ENCODE measurements around the gene SNX7. TPM values are rescaled to one million over a fixed set of nuclear protein-coding genes. Genes with fewer than 3 reads are reported as not detected.
A peak's percentile ranks its signal among the peaks of the same experiment; 100 is the strongest.

SNX7 gene, protein sequence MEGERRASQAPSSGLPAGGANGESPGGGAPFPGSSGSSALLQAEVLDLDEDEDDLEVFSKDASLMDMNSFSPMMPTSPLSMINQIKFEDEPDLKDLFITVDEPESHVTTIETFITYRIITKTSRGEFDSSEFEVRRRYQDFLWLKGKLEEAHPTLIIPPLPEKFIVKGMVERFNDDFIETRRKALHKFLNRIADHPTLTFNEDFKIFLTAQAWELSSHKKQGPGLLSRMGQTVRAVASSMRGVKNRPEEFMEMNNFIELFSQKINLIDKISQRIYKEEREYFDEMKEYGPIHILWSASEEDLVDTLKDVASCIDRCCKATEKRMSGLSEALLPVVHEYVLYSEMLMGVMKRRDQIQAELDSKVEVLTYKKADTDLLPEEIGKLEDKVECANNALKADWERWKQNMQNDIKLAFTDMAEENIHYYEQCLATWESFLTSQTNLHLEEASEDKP
- total RNA-seq (2014; rRNA removed; shearing (Covaris generic)), result 19.9 and 20.9 TPM in 2 replicates
- 12.4 and 14.3 TPM in 2 replicates for polyA plus RNA-seq (2015; cell fraction: cytosol; rRNA removed)
- polyA plus RNA-seq (2015; cell fraction: nucleus; rRNA removed), result 3.6 and 3.8 TPM in 2 replicates

DNA sequence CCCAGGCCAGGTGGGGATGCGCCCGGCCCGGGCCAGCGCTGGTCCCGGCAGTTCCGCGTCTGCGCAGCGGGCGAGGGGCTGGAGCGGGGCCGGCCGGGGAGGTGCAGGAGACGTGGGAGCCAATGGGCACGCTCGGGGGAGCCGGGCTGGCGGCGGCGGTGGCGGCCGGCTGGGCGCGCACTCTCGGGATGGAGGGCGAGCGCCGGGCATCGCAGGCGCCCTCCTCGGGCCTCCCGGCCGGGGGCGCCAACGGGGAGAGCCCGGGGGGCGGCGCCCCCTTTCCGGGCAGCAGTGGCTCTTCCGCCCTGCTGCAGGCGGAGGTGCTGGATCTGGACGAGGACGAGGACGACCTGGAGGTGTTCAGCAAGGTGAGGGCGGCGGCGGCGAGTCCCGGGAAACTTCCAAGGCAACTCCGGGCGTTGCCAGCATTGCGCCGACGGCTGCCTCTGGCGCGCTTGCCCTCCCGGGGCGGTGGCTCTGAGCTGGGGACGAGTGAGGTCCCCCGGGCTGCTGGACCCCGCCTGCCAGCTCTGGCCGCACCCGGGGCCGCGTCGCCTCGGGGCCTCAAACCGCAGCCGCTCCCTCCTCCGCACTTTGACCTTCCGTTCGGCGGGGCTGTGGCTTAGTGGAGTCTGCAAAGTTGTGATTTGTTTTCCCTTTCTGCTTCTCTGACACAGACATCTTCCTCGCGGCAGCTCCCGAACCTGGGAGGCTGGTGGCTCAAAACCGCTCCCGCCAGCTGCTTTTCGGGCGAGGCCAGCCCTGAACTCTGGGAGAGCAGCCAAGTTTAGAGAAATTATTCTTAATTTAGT lies at the start of gene SNX7:
Gene SNX7 (plus strand): TSS at position 178 of the 812 bp plus-strand sequence. CDS start 11 bp downstream, at position 189.
- in situ Hi-C loops (cut with HindIII; ENCODE audit: low pct_unique_long_range_greater_than_20kb, low sequenced_read_pairs), result no loop called here
- peak; percentile 75 for DNase-seq (ENCODE audit: low read depth, low spot score)

DNA sequence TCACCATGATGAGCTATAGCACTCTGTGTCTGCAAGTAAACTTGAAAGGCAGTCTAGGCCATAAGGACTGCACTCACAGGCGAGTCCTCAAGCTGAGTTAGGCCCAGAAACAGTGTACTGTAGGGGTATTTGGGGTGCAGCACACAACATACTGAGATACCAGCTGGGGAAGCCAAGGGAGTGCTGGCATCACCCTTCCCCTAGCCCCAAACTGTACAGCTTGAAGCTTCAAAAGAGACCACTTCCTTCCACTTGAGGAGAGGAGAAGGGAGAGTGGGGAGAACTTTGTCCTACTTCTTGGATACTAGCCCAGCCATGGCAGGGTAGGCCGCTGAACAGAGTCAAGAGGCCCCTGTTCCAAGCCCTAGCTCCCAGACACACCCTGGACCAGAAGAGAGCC lies 24.2 kb upstream of the SNX7 start:
- in situ Hi-C loops (cut with HindIII; ENCODE audit: low pct_unique_long_range_greater_than_20kb, low sequenced_read_pairs), result no loop called here
- no peak for DNase-seq (ENCODE audit: low read depth, low spot score)

DNA sequence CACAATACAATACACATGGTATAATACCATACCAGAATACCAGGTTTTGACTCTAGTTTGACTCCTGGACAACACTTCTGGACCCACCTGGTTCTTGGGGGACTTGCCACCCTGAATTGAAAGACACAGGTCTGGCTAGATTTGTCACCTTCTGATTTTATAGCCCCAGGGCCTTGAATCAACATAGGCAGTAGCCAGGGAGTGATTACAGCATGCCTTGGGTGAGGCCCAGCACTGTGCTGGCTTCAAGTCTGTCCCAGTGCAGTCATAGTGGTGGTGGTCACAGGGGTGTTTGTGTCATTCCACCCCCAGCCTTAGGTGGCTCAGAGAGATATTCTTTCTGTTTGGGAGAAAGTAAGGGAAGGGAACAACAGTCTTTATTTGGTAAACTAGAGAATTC lies 23.3 kb upstream of the SNX7 start:
- DNase-seq (ENCODE audit: low read depth, low spot score), result no peak
- in situ Hi-C loops (cut with HindIII; ENCODE audit: low pct_unique_long_range_greater_than_20kb, low sequenced_read_pairs), result no loop called here

DNA sequence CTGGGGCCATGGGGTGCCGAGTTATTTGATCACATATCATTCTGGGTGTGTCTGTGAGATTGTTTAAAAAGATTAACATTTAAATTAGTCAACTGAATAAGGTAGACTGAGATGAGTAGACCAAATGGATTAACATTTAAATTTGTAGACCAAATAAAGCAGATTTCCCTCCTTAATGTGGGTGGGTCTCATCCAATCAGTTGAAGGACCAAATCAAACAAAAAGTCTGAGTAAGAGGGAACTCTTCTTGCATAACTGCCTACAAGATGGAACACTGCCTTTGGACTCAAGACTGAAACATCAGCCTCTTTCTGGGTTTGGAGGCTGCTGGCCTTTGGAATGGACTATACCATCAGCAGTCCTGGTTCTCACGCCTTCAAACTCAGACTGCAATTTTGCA lies 17.0 kb upstream of the SNX7 start:
- in situ Hi-C loops (cut with HindIII; ENCODE audit: low pct_unique_long_range_greater_than_20kb, low sequenced_read_pairs), result no loop called here
- DNase-seq (ENCODE audit: low read depth, low spot score), result no peak

DNA sequence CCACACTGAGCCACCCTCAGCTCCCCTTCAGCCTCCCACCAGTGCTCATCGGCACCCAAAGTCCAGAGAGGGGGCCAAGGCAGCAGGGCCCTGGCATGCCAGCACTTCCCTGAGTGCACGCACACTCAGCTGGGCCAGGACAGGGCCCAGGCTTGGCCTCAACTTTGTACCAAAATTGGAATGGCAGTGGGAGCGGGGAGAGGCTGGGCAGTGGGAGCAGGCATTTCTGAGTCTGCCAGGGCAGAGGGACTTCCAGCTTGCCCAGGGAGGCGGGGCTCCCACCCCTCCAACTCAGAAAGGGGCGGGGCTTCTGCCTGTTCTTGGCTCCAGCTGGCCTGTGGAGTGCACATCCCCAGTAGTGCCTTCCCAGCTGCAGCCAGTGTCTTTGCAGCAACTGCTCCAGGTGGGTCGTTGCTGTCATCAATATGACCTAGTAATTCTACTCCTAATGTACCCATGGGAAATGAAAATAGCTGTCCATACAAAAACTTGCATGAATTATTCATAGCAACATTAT lies 10.3 kb upstream of the SNX7 start:
- peak; percentile 8 for DNase-seq (ENCODE audit: low read depth, low spot score)
- in situ Hi-C loops (cut with HindIII; ENCODE audit: low pct_unique_long_range_greater_than_20kb, low sequenced_read_pairs), result no loop called here

DNA sequence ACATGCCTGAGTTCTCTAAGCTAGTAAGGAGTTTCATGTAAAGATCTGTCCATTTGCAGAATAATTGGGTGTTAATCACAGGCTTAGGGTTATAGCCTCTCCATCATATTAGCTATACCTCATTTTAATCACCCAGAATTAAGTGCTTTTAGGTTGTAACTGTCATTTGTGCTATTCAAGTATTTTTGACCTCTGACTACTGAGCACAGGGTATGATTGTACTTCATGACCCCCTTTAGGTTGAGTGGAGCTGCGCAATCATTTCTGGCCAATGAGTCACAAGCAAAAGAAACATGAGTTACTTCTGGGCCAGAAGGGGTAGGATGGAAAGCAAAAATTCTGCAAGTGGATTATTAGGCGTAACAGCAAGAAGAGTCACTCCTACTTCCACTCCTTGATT lies 8.4 kb upstream of the SNX7 start:
- in situ Hi-C loops (cut with HindIII; ENCODE audit: low pct_unique_long_range_greater_than_20kb, low sequenced_read_pairs), result no loop called here
- no peak for DNase-seq (ENCODE audit: low read depth, low spot score)

DNA sequence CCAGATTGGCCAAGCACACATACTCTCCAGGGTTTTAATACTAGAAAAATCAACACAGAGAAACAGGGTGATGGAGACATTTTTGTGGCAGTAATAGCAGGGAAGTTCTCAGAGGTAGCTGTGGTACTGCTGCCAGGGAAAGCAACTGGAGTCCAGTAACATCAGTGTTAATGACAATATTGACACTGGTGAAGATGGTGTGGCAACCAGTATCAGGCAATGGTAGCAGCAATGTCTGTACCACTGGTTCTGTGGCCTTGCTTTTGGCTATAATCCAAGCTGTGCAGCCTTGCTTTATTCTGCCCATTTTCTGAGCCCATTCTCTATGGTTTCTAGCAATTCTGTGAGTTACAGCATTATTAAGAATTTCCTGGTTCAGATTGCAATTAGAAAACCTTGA lies 1.6 kb upstream of the SNX7 start:
- DNase-seq (ENCODE audit: low read depth, low spot score), result no peak
- in situ Hi-C loops (cut with HindIII; ENCODE audit: low pct_unique_long_range_greater_than_20kb, low sequenced_read_pairs), result no loop called here

DNA sequence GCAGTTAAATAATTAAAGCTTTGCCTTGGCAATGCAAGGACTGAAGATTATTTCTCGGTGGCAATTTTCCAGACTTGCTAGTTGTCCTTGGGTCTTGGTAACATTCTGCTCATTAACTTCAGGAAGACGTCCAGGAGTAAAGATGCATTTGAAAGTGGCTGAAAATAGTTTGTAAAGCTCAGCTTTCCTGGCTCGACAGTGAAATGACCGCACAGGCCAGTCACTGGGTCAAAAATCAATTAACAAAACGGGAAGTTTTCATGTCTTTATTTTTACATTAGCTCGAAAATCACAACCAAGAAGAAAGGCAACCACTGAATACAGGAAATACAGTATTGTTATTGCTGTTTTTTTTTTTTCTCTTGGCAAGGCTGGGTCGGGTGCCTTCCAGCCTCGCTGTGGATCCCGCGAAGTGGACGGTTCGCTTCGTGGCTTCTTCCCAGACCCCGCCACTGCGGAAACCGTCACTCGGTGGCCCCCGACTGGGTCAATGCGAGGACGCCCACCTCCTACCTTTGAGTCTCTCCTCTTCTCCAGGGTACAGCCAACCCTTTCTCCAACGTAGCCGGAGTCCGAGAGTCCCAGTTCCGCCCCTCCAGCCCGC lies 479 bp upstream of the SNX7 start:
- in situ Hi-C loops (cut with HindIII; ENCODE audit: low pct_unique_long_range_greater_than_20kb, low sequenced_read_pairs), result no loop called here
- DNase-seq (ENCODE audit: low read depth, low spot score), result no peak

DNA sequence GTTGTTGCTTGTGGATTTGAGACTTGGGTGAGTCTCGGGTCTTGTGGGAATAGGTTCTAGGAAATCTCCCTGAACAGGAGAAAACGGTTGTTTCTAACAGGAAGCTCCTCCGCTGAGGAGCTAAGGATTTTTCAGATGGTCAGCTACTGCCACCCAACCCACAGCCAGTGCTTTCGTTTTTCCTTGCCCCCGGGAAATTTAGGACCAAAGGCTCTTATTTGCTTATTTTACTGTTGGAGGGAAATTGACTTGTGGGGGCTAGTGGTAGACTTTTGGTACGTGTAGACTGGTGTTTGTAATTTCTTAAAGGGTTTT lies 792 bp downstream of the SNX7 start:
- DNase-seq (ENCODE audit: low read depth, low spot score), result peak; percentile 24
- in situ Hi-C loops (cut with HindIII; ENCODE audit: low pct_unique_long_range_greater_than_20kb, low sequenced_read_pairs), result no loop called here

DNA sequence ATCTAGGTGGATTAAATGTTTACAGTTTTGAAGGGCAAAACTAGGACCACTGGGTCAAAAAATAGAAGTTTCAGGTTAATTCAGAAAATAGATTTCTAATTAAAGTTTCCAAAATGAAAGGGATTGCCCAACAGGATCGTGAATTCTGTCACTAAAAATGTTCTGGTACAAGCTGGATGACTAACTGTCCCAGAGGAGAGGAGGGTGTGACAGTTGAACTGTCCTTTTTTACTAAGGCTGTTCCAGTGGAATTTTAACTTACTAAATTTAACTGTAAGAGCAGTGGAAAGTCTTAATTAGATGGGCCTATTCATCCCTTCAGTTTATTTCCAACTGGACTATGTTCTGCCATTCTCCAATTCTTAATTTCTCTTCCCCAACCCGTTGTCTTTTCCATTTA lies 7.2 kb downstream of the SNX7 start:
- DNase-seq (ENCODE audit: low read depth, low spot score), result no peak
- in situ Hi-C loops (cut with HindIII; ENCODE audit: low pct_unique_long_range_greater_than_20kb, low sequenced_read_pairs), result no loop called here

DNA sequence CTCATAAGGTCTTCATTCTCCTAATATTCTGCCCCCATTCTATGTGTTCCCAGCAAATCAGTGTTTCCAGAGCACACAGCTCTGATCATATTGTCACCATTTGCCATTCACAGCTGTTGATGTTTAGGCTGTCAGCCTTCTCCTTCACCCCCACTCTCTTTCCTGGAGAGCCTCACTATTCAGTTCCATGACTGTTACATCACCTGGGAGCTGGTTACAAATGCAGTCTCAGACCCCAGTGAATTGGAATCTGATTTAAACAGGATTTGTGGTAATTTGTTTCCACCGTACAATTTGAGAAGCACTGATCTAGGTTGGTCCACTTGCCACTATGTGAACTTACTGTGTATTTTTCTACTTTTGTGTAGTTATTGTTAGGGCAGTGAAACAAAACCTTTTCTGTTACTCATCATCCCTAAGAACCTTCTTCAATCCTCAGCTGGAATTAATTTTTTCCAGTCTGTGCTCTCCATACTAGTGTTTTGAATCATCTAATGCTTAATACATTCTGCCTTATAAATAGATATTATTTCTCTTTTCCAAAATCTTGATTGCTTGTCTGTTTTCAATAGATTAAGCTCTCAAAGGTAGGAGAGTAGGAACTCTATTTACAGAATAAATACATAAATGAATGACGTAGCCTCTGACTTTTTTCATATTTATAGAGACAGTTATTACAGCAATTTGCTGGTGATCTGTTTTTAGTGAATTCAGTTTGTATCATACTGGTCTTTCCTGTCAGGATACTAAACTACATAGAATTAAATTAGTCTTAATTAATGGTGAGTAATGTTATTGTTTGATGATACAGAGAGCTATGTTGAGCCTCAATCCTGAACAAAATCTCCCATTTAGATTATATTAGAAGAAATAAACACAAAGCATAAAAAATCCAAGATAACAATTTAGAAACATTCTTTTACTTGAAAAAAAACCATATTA lies 8.1 kb downstream of the SNX7 start:
- no peak for DNase-seq (ENCODE audit: low read depth, low spot score)
- in situ Hi-C loops (cut with HindIII; ENCODE audit: low pct_unique_long_range_greater_than_20kb, low sequenced_read_pairs), result no loop called here

DNA sequence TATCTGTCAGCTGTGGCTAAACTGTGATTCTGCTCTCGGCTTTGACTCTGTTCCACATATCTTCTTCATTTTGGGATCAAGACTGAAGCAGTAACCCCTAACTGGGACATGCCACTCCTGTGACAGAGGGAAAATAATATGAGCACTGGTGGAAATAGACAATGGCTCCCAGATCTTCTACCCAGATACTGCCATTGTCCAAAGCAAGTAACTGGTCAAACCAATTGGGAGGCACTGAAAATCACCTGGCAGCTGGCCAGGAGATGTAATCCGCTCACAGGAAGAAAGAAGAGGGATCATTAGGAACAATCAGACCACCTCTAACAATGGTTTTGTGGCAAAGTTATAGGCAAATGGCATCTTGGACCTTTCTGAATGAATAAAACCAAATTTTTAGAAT lies 10.7 kb downstream of the SNX7 start:
- in situ Hi-C loops (cut with HindIII; ENCODE audit: low pct_unique_long_range_greater_than_20kb, low sequenced_read_pairs), result no loop called here
- DNase-seq (ENCODE audit: low read depth, low spot score), result no peak

DNA sequence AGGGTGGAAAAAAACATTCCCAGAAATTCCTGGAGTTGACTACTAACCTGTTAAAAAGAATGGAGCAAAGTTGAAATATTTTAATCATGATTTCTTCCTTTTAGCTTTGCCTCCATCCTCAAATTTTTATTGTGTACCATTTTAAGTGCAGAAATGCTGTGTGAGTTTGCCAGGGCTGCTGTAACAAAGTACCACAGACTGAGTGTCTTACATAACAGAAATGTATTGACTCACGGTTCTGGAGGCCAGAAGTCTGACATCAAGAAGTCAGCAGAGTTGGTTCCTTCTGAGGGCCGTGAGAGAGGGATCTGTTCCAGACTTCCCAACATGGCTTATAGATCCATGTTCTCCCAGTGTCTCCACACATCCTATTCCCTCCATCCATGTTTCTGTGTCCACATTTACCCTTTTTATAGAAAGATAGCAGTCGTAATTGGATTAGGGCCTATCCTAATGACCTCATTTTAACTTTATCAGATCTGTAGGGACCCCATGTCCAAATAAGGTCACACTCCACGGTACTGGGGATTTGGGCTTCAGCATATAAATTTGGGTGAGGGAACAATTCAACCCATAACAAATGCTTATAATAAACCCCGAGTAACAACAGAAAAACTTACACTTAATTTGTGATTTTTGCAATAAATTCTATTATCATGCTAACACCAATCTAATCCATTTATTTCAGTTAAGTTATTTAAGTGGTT lies 12.7 kb downstream of the SNX7 start:
- in situ Hi-C loops (cut with HindIII; ENCODE audit: low pct_unique_long_range_greater_than_20kb, low sequenced_read_pairs), result no loop called here
- DNase-seq (ENCODE audit: low read depth, low spot score), result no peak

DNA sequence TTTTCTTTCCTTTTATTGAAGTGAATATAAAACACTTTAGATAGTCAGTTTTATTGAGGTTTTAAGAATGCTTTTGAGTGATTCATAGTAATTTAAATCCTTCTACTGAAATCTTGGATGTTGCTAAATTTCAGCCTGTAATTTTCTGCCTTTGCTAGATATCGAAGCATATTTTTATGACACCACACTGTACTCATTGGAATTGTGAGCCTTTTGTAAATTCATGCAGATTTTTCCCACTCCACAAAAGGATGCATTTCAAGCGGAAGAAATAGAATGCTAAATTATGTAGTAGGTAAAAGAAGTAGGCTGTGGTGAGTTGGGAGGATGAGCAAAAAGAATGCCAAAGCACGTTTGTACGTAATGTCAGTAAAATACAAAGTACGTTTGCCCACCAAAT lies 13.8 kb downstream of the SNX7 start:
- no peak for DNase-seq (ENCODE audit: low read depth, low spot score)
- in situ Hi-C loops (cut with HindIII; ENCODE audit: low pct_unique_long_range_greater_than_20kb, low sequenced_read_pairs), result no loop called here

DNA sequence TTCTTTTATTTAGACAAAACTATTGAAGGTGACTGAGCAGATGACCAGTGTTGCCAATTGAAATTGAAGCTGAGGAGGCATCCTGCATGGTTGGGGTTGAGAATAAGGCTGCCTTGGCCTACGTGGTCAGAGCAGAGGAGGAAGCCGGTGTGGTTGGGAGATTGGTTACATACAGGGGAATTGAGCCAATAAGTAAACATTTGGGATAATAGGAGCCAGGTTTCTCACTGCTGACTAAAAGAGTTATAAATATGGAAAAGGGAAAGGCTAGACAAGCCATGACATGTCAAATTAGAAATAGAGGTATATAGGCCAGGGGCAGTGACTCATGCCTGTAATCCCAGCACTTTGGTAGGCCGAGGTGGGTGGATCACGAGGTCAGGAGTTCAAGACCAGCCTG lies 15.8 kb downstream of the SNX7 start:
- no peak for DNase-seq (ENCODE audit: low read depth, low spot score)
- in situ Hi-C loops (cut with HindIII; ENCODE audit: low pct_unique_long_range_greater_than_20kb, low sequenced_read_pairs), result no loop called here

DNA sequence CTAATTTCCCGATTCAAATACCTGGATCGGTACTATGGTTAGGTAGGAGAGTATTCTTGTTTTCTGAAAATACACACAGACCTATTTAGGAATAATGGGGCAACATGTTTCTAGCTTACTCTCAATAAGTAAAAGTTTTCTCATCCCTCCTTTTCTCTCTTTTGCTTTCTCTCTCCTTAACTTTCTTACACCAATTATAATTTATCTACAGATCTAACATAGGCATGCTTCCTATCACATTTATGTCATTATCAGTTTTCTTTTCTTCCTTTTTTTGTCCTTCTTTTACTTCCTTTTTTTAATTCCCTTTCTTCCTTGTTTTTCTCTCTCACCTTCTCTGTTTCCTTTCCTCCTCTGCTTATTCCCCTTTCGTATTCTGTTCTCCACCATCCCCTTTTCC lies 20.3 kb downstream of the SNX7 start:
- in situ Hi-C loops (cut with HindIII; ENCODE audit: low pct_unique_long_range_greater_than_20kb, low sequenced_read_pairs), result no loop called here
- no peak for DNase-seq (ENCODE audit: low read depth, low spot score)

Measured in SK-MEL-5 (cell line).